Measurements from ENCODE around the gene TGFBR2.
A peak's percentile ranks its signal among the peaks of the same experiment; 100 is the strongest.

Gene TGFBR2

GRCh38 chr3:30631243-30631904 is 25.0 kb downstream of the TGFBR2 start:
- no peak for FAIRE-seq
- no peak for DNase-seq (ENCODE audit: extremely low spot score, insufficient read length, low read depth)

GRCh38 chr3:30632065-30632464 is 25.7 kb downstream of the TGFBR2 start:
- no peak for FAIRE-seq

GRCh38 chr3:30632521-30632920 is 26.1 kb downstream of the TGFBR2 start:
- DNase-seq (ENCODE audit: extremely low spot score, insufficient read length, low read depth): no peak

More at GRCh38 chr3:30632065-30632464, 25.7 kb downstream of the TGFBR2 start:
- no peak for DNase-seq (ENCODE audit: extremely low spot score, insufficient read length, low read depth)

GRCh38 chr3:30633718-30634117 is 27.3 kb downstream of the TGFBR2 start:
- DNase-seq (ENCODE audit: extremely low spot score, insufficient read length, low read depth): no peak
- no peak for FAIRE-seq

More at GRCh38 chr3:30632521-30632920, 26.1 kb downstream of the TGFBR2 start:
- FAIRE-seq: no peak

GRCh38 chr3:30634761-30635735 is 28.6 kb downstream of the TGFBR2 start:
- no peak for FAIRE-seq

GRCh38 chr3:30637310-30638219 is 31.2 kb downstream of the TGFBR2 start:
- FAIRE-seq: no peak

More at GRCh38 chr3:30634761-30635735, 28.6 kb downstream of the TGFBR2 start:
- no peak for DNase-seq (ENCODE audit: extremely low spot score, insufficient read length, low read depth)

GRCh38 chr3:30638685-30639412 is 32.4 kb downstream of the TGFBR2 start:
- FAIRE-seq: no peak
- DNase-seq (ENCODE audit: extremely low spot score, insufficient read length, low read depth): no peak

More at GRCh38 chr3:30637310-30638219, 31.2 kb downstream of the TGFBR2 start:
- DNase-seq (ENCODE audit: extremely low spot score, insufficient read length, low read depth): no peak

- DNase-seq (ENCODE audit: extremely low spot score, insufficient read length, low read depth) (peak; percentile 32), FAIRE-seq (peak; percentile 77)
Measured at GRCh38 chr3:30639937-30640336, 33.5 kb downstream of the TGFBR2 start.

GRCh38 chr3:30640851-30641250 is 34.5 kb downstream of the TGFBR2 start:
- FAIRE-seq (no peak), DNase-seq (ENCODE audit: extremely low spot score, insufficient read length, low read depth) (no peak)

- DNase-seq (ENCODE audit: extremely low spot score, insufficient read length, low read depth) (no peak), FAIRE-seq (peak; percentile 15)
Measured at GRCh38 chr3:30641416-30642251, 35.2 kb downstream of the TGFBR2 start.

- FAIRE-seq (no peak), DNase-seq (ENCODE audit: extremely low spot score, insufficient read length, low read depth) (no peak)
Measured at GRCh38 chr3:30642849-30643361, 36.5 kb downstream of the TGFBR2 start.

GRCh38 chr3:30643763-30644462 is 37.5 kb downstream of the TGFBR2 start:
- no peak for DNase-seq (ENCODE audit: extremely low spot score, insufficient read length, low read depth)
- FAIRE-seq: no peak

GRCh38 chr3:30644615-30645014 is 38.2 kb downstream of the TGFBR2 start:
- no peak for DNase-seq (ENCODE audit: extremely low spot score, insufficient read length, low read depth)
- FAIRE-seq: peak; percentile 92

- DNase-seq (ENCODE audit: extremely low spot score, insufficient read length, low read depth) (no peak), FAIRE-seq (no peak)
Measured at GRCh38 chr3:30645077-30645476, 38.7 kb downstream of the TGFBR2 start.

- DNase-seq (ENCODE audit: extremely low spot score, insufficient read length, low read depth) (no peak), FAIRE-seq (no peak)
Measured at GRCh38 chr3:30646181-30646876, 39.9 kb downstream of the TGFBR2 start.

GRCh38 chr3:30646961-30647752 is 40.8 kb downstream of the TGFBR2 start:
- no peak for FAIRE-seq
- no peak for DNase-seq (ENCODE audit: extremely low spot score, insufficient read length, low read depth)
